Measurements from ENCODE around the gene KLHL10. TPM values are rescaled to one million over a fixed set of nuclear protein-coding genes. Genes with fewer than 3 reads are reported as not detected.
A peak's percentile ranks its signal among the peaks of the same experiment; 100 is the strongest.

Gene KLHL10
- total and polyA plus RNA-seq, 2 of the 13 experiments (the other 11 are each of a cell fraction or from before 2014, with no cell fraction given), result 0.04 to 0.08 TPM

GRCh38 chr17:41835800-41836549 is 1.6 kb upstream of the KLHL10 start, which contains the start of gene NT5C3B (continued):
- TF ChIP-seq, protein P1, sequence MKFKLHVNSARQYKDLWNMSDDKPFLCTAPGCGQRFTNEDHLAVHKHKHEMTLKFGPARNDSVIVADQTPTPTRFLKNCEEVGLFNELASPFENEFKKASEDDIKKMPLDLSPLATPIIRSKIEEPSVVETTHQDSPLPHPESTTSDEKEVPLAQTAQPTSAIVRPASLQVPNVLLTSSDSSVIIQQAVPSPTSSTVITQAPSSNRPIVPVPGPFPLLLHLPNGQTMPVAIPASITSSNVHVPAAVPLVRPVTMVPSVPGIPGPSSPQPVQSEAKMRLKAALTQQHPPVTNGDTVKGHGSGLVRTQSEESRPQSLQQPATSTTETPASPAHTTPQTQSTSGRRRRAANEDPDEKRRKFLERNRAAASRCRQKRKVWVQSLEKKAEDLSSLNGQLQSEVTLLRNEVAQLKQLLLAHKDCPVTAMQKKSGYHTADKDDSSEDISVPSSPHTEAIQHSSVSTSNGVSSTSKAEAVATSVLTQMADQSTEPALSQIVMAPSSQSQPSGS (CRISPR knock-in tag; IDR thresholded peaks at IDR 0.05), result no peak; the same call in 1 of the 2 replicates
- TF ChIP-seq, protein P2, sequence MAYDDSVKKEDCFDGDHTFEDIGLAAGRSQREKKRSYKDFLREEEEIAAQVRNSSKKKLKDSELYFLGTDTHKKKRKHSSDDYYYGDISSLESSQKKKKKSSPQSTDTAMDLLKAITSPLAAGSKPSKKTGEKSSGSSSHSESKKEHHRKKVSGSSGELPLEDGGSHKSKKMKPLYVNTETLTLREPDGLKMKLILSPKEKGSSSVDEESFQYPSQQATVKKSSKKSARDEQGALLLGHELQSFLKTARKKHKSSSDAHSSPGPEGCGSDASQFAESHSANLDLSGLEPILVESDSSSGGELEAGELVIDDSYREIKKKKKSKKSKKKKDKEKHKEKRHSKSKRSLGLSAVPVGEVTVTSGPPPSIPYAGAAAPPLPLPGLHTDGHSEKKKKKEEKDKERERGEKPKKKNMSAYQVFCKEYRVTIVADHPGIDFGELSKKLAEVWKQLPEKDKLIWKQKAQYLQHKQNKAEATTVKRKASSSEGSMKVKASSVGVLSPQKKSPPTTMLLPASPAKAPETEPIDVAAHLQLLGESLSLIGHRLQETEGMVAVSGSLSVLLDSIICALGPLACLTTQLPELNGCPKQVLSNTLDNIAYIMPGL (CRISPR knock-in tag; IDR thresholded peaks at IDR 0.05; ENCODE audit: borderline replicate concordance in 1 of 2, low read depth in 1 of 2), result peak in 1 of 2 experiments; percentile 82; a peak in 2 of 4 replicates
- TF ChIP-seq ZNF660 (CRISPR knock-in tag; IDR thresholded peaks at IDR 0.05; ENCODE audit: borderline replicate concordance, low read depth) (no peak), PLRG1 (conservative IDR thresholded peaks at IDR 0.05) (no peak), IKZF5 (CRISPR knock-in tag; IDR thresholded peaks at IDR 0.05) (no peak), ZNF547 (CRISPR knock-in tag; IDR thresholded peaks at IDR 0.05) (peak; percentile 86), ZNF652 (CRISPR knock-in tag; IDR thresholded peaks at IDR 0.05; ENCODE audit: borderline replicate concordance, low read depth) (no peak), ZNF337 (CRISPR knock-in tag; IDR thresholded peaks at IDR 0.05; ENCODE audit: borderline replicate concordance, low read depth) (no peak)
- TF ChIP-seq, protein P3, sequence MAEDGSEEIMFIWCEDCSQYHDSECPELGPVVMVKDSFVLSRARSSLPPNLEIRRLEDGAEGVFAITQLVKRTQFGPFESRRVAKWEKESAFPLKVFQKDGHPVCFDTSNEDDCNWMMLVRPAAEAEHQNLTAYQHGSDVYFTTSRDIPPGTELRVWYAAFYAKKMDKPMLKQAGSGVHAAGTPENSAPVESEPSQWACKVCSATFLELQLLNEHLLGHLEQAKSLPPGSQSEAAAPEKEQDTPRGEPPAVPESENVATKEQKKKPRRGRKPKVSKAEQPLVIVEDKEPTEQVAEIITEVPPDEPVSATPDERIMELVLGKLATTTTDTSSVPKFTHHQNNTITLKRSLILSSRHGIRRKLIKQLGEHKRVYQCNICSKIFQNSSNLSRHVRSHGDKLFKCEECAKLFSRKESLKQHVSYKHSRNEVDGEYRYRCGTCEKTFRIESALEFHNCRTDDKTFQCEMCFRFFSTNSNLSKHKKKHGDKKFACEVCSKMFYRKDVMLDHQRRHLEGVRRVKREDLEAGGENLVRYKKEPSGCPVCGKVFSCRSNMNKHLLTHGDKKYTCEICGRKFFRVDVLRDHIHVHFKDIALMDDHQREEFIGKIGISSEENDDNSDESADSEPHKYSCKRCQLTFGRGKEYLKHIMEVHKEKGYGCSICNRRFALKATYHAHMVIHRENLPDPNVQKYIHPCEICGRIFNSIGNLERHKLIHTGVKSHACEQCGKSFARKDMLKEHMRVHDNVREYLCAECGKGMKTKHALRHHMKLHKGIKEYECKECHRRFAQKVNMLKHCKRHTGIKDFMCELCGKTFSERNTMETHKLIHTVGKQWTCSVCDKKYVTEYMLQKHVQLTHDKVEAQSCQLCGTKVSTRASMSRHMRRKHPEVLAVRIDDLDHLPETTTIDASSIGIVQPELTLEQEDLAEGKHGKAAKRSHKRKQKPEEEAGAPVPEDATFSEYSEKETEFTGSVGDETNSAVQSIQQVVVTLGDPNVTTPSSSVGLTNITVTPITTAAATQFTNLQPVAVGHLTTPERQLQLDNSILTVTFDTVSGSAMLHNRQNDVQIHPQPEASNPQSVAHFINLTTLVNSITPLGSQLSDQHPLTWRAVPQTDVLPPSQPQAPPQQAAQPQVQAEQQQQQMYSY (CRISPR knock-in tag; IDR thresholded peaks at IDR 0.05), result no peak
- TF ChIP-seq, protein P4, sequence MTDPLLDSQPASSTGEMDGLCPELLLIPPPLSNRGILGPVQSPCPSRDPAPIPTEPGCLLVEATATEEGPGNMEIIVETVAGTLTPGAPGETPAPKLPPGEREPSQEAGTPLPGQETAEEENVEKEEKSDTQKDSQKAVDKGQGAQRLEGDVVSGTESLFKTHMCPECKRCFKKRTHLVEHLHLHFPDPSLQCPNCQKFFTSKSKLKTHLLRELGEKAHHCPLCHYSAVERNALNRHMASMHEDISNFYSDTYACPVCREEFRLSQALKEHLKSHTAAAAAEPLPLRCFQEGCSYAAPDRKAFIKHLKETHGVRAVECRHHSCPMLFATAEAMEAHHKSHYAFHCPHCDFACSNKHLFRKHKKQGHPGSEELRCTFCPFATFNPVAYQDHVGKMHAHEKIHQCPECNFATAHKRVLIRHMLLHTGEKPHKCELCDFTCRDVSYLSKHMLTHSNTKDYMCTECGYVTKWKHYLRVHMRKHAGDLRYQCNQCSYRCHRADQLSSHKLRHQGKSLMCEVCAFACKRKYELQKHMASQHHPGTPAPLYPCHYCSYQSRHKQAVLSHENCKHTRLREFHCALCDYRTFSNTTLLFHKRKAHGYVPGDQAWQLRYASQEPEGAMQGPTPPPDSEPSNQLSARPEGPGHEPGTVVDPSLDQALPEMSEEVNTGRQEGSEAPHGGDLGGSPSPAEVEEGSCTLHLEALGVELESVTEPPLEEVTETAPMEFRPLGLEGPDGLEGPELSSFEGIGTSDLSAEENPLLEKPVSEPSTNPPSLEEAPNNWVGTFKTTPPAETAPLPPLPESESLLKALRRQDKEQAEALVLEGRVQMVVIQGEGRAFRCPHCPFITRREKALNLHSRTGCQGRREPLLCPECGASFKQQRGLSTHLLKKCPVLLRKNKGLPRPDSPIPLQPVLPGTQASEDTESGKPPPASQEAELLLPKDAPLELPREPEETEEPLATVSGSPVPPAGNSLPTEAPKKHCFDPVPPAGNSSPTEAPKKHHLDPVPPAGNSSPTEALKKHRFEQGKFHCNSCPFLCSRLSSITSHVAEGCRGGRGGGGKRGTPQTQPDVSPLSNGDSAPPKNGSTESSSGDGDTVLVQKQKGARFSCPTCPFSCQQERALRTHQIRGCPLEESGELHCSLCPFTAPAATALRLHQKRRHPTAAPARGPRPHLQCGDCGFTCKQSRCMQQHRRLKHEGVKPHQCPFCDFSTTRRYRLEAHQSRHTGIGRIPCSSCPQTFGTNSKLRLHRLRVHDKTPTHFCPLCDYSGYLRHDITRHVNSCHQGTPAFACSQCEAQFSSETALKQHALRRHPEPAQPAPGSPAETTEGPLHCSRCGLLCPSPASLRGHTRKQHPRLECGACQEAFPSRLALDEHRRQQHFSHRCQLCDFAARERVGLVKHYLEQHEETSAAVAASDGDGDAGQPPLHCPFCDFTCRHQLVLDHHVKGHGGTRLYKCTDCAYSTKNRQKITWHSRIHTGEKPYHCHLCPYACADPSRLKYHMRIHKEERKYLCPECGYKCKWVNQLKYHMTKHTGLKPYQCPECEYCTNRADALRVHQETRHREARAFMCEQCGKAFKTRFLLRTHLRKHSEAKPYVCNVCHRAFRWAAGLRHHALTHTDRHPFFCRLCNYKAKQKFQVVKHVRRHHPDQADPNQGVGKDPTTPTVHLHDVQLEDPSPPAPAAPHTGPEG (CRISPR knock-in tag; IDR thresholded peaks at IDR 0.05), result no peak; the same call in none of the 2 replicates
- TF ChIP-seq, protein P5, sequence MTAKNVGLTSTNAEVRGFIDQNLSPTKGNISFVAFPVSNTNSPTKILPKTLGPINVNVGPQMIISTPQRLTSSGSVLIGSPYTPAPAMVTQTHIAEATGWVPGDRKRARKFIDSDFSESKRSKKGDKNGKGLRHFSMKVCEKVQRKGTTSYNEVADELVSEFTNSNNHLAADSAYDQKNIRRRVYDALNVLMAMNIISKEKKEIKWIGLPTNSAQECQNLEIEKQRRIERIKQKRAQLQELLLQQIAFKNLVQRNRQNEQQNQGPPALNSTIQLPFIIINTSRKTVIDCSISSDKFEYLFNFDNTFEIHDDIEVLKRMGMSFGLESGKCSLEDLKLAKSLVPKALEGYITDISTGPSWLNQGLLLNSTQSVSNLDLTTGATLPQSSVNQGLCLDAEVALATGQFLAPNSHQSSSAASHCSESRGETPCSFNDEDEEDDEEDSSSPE (CRISPR knock-in tag; IDR thresholded peaks at IDR 0.05), result no peak
